Hepatocyte (in vitro differentiated cells): ENCODE results near the gene ATXN7L1. TPM values are rescaled to one million over a fixed set of nuclear protein-coding genes. Genes with fewer than 3 reads are reported as not detected.

Experiments used
- DNase-seq: peaks from one replicate; pipeline ENCODE4 v3.0.0-alpha.2; 2016; ENCODE audit warnings: low spot score
- H2AFZ ChIP-seq: fragments of 200-600 bp; sonication (generic); 2 replicates; pipeline ENCODE4 v1.6.0; 2016; ENCODE audit warnings: antibody characterized with exemption, mild to moderate bottlenecking
- H3K27ac ChIP-seq: fragments of 200-600 bp; sonication (generic); 2 replicates; pipeline ENCODE4 v1.5.1; 2016; ENCODE audit warnings: mild to moderate bottlenecking
- H3K27me3 ChIP-seq: fragments of 200-600 bp; sonication (generic); 2 replicates; pipeline ENCODE4 v1.6.1; 2016
- H3K36me3 ChIP-seq: fragments of 200-600 bp; sonication (generic); replicated peaks from 2 replicates; pipeline ENCODE4 v1.5.1; 2016; ENCODE audit warnings: low read depth; ENCODE audit not compliant: insufficient read depth
- H3K4me1 ChIP-seq: fragments of 200-600 bp; sonication (generic); 2 replicates; pipeline ENCODE4 v1.5.1; 2016; ENCODE audit warnings: mild to moderate bottlenecking, moderate library complexity; ENCODE audit not compliant: insufficient read depth
- H3K4me2 ChIP-seq: fragments of 200-600 bp; sonication (generic); 2 replicates; pipeline ENCODE4 v1.6.0; 2016
- H3K4me3 ChIP-seq: fragments of 200-600 bp; sonication (generic); 2 replicates; pipeline ENCODE4 v1.5.1; 2016; ENCODE audit warnings: mild to moderate bottlenecking
- H3K79me2 ChIP-seq: fragments of 200-600 bp; sonication (generic); 2 replicates; pipeline ENCODE4 v1.6.0; 2017; ENCODE audit warnings: mild to moderate bottlenecking
- H3K9me2 ChIP-seq: fragments of 200-600 bp; sonication (generic); replicated peaks from 2 replicates; pipeline ENCODE4 v1.6.0; 2017; ENCODE audit warnings: mild to moderate bottlenecking; ENCODE audit not compliant: insufficient read depth
- H3K9me3 ChIP-seq: fragments of 200-600 bp; sonication (generic); 2 replicates; pipeline ENCODE4 v1.5.1; 2016; ENCODE audit warnings: low read depth, mild to moderate bottlenecking
- H4K20me1 ChIP-seq: fragments of 200-600 bp; sonication (generic); 2 replicates; pipeline ENCODE4 v1.6.0; 2016; ENCODE audit warnings: mild to moderate bottlenecking; ENCODE audit not compliant: insufficient read depth, poor library complexity, severe bottlenecking
- EZH2 ChIP-seq: fragments of 200-600 bp; sonication (generic); IDR thresholded peaks from 2 replicates; pipeline ENCODE4 v1.6.1; 2016; ENCODE audit warnings: antibody characterized with exemption, mild to moderate bottlenecking, borderline replicate concordance
- EZH2phosphoT487 ChIP-seq: fragments of 200-600 bp; sonication (generic); IDR thresholded peaks from one replicate; pipeline ENCODE4 v1.6.1; 2018; ENCODE audit warnings: antibody characterized with exemption, mild to moderate bottlenecking, low read depth, moderate library complexity; ENCODE audit not compliant: unreplicated experiment, severe bottlenecking
- WGBS: methylation state at CpG from one replicate; pipeline ENCODE4 v1.1.6; 2016; ENCODE audit warnings: low lambda C conversion rate; ENCODE audit errors: missing lambda C conversion rate; 5-methylcytosine and 5-hydroxymethylcytosine counted together
- polyA plus RNA-seq: library from polyadenylated mRNA; unstranded; fragments of >200 nt; fragmentation: Nextera tagmentation; extraction: Ambion mirVana; gene quantifications from 2 replicates; pipeline ENCODE4 v1.2.1, GENCODE V29; 2016
- total RNA-seq: library from RNA; depleted of rRNA; stranded (reverse); fragments of >200 nt; gene quantifications from 2 replicates; pipeline ENCODE4 v1.2.3, GENCODE V29; 2014
- TF ChIP-seq, protein P1 (sequence below): fragments of 200-600 bp; sonication (generic); IDR thresholded peaks from 2 replicates; pipeline ENCODE4 v1.5.1; 2016; ENCODE audit warnings: antibody characterized with exemption, mild to moderate bottlenecking; ENCODE audit not compliant: poor library complexity

ATXN7L1 gene
- total and polyA plus RNA-seq, 2 experiments from 2014 or later, result 8.9 to 9.3 TPM

DNA sequence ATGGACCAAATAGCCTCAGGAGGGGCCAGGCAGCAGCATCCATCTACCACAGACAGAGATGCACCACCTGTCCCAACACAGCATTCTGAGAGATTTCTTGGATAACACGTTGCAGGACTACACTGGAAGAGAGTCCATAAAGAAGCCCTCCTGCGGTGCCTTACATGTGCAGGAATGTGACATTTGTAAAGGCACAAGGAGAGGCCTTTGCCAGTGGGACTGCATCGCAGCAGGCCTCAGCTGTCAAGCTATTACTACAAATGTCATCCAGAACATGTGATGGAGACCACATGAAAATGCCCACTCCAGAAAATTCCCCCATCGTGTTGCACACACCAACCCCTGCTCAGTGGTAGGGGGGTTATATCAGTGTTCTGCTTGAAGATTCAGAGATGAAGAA, 77.4 kb downstream of the ATXN7L1 start:
- H2AFZ ChIP-seq, result no peak overlapping the region
- H3K9me2 ChIP-seq, result no peaks in the 10 kb centered on the region
- WGBS, result 87% methylated on average over 4 of the region's 4 CpGs
- H3K79me2 ChIP-seq, result peaks cover 6% of the 10 kb centered on the region
- no peak overlapping the region for H3K4me2 ChIP-seq
- no peaks in the 10 kb centered on the region for H3K36me3 ChIP-seq
- no peak for DNase-seq
- no peak overlapping the region for H3K4me3 ChIP-seq
- TF ChIP-seq EZH2, result no peak
- peaks cover 12% of the 10 kb centered on the region for H3K4me1 ChIP-seq
- H3K27ac ChIP-seq, result no peak overlapping the region
- no peaks in the 10 kb centered on the region for H3K9me3 ChIP-seq
- H4K20me1 ChIP-seq, result peaks cover 2% of the 10 kb centered on the region
- no peaks in the 10 kb centered on the region for H3K27me3 ChIP-seq

DNA sequence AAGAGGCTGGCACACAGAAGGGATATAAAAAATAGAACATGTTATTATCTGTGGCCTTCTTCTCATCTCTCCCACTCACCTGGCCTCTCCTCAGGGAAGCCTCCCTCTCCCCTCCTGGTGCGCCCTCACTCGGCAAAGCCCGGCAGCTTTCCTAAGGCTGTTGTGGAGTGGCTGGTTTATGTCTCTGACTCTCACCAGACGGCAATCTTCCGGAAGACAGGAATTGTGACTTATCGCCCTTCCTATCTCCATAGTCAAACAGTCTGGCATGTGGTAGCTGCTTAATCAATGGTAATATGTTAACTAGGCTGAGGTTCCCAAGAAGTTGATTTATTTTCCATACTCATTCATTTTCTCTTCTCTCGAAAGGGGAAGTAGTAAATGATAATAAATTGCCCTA, 78.7 kb downstream of the ATXN7L1 start:
- Histone ChIP-seq H3K4me3 (no peak overlapping the region), H3K4me2 (no peak overlapping the region), H3K4me1 (peaks cover 1% of the 10 kb centered on the region), H3K9me3 (no peaks in the 10 kb centered on the region), H3K27ac (no peak overlapping the region), H4K20me1 (peaks cover 2% of the 10 kb centered on the region), H3K9me2 (no peaks in the 10 kb centered on the region), H2AFZ (no peak overlapping the region), H3K36me3 (no peaks in the 10 kb centered on the region), H3K79me2 (peaks cover 7% of the 10 kb centered on the region), H3K27me3 (no peaks in the 10 kb centered on the region)
- peak; percentile 44 for DNase-seq
- TF ChIP-seq, protein P1, sequence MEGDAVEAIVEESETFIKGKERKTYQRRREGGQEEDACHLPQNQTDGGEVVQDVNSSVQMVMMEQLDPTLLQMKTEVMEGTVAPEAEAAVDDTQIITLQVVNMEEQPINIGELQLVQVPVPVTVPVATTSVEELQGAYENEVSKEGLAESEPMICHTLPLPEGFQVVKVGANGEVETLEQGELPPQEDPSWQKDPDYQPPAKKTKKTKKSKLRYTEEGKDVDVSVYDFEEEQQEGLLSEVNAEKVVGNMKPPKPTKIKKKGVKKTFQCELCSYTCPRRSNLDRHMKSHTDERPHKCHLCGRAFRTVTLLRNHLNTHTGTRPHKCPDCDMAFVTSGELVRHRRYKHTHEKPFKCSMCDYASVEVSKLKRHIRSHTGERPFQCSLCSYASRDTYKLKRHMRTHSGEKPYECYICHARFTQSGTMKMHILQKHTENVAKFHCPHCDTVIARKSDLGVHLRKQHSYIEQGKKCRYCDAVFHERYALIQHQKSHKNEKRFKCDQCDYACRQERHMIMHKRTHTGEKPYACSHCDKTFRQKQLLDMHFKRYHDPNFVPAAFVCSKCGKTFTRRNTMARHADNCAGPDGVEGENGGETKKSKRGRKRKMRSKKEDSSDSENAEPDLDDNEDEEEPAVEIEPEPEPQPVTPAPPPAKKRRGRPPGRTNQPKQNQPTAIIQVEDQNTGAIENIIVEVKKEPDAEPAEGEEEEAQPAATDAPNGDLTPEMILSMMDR, result peak; percentile 22
- no peak for TF ChIP-seq EZH2
- 30% methylated on average over 7 of the region's 7 CpGs for WGBS

DNA sequence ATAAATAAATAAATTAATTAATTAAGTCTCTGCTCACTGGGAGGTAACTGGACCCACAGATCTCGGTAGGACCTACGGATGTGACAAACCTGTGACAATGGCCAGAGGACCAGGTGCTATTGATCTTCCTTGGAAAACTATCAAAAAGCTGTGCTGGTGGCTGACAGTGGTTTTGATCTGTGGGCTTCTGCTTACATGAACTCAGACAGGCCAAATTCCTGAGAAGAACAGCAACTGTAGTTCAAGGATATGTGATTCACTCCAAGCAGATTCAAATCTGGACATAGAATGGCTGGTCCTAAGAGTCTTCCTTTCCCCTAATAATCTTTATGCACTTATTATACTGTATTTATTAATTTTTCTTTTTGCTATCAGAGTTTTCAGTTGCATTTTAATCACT, 80.0 kb downstream of the ATXN7L1 start:
- H3K27me3 ChIP-seq, result no peaks in the 10 kb centered on the region
- no peaks in the 10 kb centered on the region for H3K36me3 ChIP-seq
- H3K4me1 ChIP-seq, result no peaks in the 10 kb centered on the region
- H3K79me2 ChIP-seq, result peaks cover 7% of the 10 kb centered on the region
- H4K20me1 ChIP-seq, result peaks cover 2% of the 10 kb centered on the region
- H3K9me3 ChIP-seq, result no peaks in the 10 kb centered on the region
- 86% methylated on average over 2 of the region's 2 CpGs for WGBS
- H2AFZ ChIP-seq, result no peak overlapping the region
- TF ChIP-seq, protein P1, result no peak
- no peak for TF ChIP-seq EZH2phosphoT487
- no peak for TF ChIP-seq EZH2
- no peak for DNase-seq
- H3K4me2 ChIP-seq, result no peak overlapping the region
- no peaks in the 10 kb centered on the region for H3K9me2 ChIP-seq
- no peak overlapping the region for H3K4me3 ChIP-seq
- no peak overlapping the region for H3K27ac ChIP-seq

DNA sequence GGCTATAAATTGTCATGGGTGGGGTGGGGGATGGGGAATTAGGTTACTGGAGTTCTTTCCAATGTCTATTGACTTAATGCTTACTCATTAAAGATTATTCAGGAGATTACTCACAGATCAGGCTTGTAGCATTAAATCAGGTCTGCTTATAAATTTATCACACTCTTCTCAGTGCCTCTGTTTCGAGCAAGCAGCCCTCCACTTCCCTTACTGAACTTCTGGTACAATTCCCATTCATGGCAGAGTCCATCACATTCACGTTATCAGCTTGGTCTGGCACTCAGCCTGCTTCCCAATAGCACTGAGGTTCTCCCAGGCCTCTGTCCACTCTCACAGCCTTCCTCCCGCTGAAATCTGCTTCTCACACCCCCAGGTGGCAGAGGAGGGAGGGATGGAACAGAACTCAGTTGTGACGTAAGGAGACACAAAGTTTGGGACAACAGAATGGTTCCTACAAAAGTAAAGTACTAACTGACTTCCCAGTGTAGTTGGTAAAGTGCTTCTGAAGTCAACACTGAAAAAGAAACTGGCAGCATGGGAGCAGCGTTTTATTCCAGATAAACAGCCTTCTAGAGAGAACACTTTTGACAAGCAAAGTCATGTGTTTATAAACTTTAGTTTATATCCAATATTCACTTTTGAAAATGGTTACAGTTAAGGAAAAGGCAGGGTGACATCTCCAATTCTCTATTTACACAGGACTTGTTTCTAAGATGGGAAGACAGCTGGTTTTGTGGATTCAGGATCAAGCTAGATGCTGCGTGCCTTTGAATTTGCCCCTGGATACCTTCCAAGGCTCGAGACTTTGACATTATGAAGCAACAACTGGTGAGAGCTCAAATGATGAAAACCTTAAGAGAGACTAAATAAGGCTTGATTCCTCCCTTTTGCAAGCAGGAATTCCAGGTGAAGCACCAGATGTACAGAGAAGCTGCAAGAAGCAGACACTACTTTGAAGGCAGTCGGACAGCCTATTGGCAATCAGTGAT, 81.4 kb downstream of the ATXN7L1 start:
- 67% methylated on average over 8 of the region's 8 CpGs for WGBS
- Histone ChIP-seq H3K4me3 (no peak overlapping the region), H3K9me3 (no peaks in the 10 kb centered on the region), H3K27ac (peak overlapping the region; percentile 64), H3K9me2 (no peaks in the 10 kb centered on the region), H2AFZ (no peak overlapping the region), H3K27me3 (no peaks in the 10 kb centered on the region), H3K79me2 (peaks cover 7% of the 10 kb centered on the region), H3K4me2 (peak overlapping the region; percentile 28), H3K4me1 (no peaks in the 10 kb centered on the region), H3K36me3 (no peaks in the 10 kb centered on the region), H4K20me1 (peaks cover 2% of the 10 kb centered on the region)
- TF ChIP-seq EZH2phosphoT487 (no peak), EZH2 (no peak)
- TF ChIP-seq, protein P1, result no peak
- DNase-seq, result no peak
